T1000 (cell line): Measurements from ENCODE around the gene HRH1.
"Not testable (repeated sequence)": the region's sequence is repeated elsewhere in the genome, so short reads cannot be mapped to it uniquely, and the experiment has no call there.

ENCODE experiments used
- DNase-seq: peaks from one replicate; lab custom pipeline; 2025; ENCODE audit warnings: mixed read lengths; lab: John Stamatoyannopoulos, UW

The HRH1 gene

GRCh38 chr3:11239796-11240195 lies 85.5 kb downstream of the HRH1 start:
- DNase-seq = no peak

- no peak for DNase-seq
These were observed 86.2 kb downstream of the HRH1 start for GRCh38 chr3:11240496-11240895.

GRCh38 chr3:11244121-11244677 lies 89.9 kb downstream of the HRH1 start:
- no peak for DNase-seq

- DNase-seq = no peak
These were observed 91.0 kb downstream of the HRH1 start for GRCh38 chr3:11245276-11245675.

- DNase-seq = no peak
These were observed 91.8 kb downstream of the HRH1 start for GRCh38 chr3:11245827-11246662.

GRCh38 chr3:11246663-11246970 lies 92.3 kb downstream of the HRH1 start:
- DNase-seq = no peak

- no peak for DNase-seq
These were observed 93.1 kb downstream of the HRH1 start for GRCh38 chr3:11247362-11247761.

DNA sequence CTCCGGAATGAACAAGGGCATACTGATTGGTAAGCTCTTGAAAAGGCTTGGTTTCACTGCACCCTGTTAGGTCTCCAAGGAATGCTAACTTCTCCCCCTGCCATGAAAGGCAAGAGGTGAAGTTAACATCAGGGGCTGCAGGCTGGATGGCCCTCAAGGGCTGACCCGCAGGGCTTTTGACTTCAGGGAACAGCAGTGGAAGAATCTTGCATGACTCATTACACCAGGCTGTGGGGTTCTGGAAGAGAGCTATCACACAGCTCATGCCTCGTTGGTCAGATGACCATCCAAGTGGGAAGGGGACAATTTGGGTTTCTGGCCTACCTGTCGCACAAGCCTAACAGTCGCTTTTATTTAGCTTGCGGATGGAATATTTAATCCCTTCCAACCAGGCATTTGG lies 94.3 kb downstream of the HRH1 start:
- DNase-seq = no peak

GRCh38 chr3:11250902-11251806 lies 96.9 kb downstream of the HRH1 start:
- no peak for DNase-seq

DNA sequence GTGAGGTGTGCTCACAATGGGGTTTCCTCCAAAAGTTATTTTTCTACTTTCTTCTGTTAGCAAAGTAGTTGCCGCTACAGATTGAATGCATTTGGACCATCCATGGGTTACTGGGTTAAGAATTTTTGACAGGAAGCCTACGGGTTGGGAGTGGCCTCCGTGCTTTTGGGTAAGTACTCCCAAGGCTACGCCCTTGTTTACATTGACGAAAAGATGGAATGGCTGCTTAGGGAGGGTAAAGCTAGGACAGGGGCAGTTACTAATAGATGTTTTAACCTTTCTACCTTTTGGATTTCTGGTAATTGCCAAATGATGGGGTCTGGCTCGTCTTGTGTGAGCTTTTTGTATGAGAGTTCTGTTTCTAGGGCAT lies 97.5 kb downstream of the HRH1 start:
- DNase-seq = no peak

GRCh38 chr3:11254876-11255275 lies 100.6 kb downstream of the HRH1 start:
- no peak for DNase-seq

DNA sequence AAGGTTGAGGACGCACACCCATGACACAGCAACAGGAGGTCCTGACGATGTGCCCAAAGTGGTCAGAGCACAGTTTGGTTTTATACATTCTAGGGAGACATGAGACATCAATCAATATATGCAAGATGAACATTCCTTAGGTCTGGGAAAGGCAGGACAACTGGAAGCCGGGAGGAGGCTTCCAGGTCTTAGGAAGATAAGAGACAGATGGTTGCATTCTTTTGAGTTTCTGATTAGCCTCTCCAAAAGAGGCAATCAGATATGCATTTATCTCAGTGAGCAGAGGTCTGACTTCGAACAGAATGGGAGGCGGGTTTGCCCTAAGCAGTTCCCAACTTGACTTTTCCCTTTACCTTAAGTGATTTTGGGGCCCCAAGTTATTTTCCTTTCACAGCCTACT lies 101.2 kb downstream of the HRH1 start:
- not testable (repeated sequence) for DNase-seq

GRCh38 chr3:11258958-11259357 lies 104.7 kb downstream of the HRH1 start:
- no peak for DNase-seq

GRCh38 chr3:11260460-11260859 lies 106.2 kb downstream of the HRH1 start:
- DNase-seq = no peak

- no peak for DNase-seq
These were observed 114.7 kb downstream of the HRH1 start for GRCh38 chr3:11269007-11269406.

DNA sequence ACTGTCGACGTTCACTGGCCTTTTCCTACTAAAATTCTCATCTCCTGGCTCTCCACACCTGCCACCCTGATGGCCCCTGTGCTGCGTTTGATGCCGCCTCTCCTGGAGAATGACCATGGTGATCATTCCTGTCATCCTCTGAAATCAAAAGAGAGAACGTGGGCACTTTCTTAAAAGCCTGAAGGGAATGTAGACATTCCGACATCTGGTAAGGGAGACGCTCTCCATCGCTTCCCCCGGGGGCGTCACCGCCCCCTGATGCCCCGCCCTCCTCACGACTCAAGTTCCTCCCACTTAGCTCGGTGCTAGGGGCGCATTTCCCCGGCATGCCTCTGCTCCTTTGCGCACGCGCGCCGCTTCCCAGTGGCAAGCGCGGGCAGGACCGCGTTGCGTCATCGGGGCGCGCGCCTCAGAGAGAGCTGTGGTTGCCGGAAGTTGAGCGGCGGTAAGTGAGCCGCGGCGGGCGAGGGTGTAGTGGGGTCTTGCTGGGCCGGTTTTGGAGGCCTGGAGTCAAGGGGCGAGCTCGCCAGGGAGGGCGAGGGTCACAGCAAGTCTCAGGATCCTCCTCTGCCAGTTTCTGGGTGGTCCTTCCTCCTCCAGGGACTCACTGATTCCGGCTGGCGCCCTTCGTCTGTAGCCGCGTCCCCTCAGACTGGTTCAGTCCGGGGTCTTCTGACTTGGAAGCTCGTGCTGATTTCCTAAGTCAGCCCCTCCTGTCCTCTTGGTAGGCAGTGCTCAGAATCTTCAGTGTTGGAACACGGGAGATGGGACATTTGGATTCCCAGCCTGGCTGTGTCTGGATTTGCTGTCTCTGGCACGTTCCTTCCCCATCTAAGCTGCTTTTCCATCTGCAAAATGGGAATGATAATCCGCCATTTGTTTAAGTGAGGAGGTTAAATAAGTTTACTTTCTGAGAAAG lies 118.0 kb downstream of the HRH1 start, which contains the start of gene ATG7:
Gene ATG7, plus strand, starts transcription at position 412 of the 919 bp plus-strand sequence. CDS start 26,299 bp downstream, outside the sequence.
- DNase-seq = peak; percentile 96

- DNase-seq = no peak
These were observed 118.7 kb downstream of the HRH1 start for GRCh38 chr3:11272906-11273574.

GRCh38 chr3:11273891-11274291 lies 119.6 kb downstream of the HRH1 start:
- DNase-seq = no peak

DNA sequence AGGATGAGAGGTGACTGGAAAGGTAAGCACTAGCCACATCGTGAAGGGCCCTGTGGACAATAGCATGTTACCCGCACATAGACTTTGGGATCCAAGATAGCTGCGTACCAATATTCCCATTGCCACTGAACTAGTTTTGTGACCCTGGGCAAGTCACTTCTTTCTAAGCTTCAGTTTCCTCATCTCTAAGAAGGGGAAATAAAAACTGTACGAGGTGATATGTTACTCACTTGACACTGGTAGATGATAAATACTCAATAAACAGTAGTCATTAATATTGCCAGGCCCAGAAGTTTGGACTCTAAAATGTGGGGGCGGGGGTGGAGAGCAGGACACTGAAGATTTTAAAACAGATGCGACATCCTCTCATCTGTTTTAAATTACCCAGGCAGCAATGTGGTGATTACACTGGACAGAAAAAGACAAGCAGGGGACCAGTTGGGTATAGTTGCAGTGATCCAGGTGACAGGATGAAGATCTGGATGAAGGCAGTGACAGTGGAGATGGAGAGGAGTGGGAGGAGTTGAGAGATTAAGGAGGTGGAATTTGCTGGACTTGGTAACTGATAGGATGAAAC lies 120.4 kb downstream of the HRH1 start:
- no peak for DNase-seq

DNA sequence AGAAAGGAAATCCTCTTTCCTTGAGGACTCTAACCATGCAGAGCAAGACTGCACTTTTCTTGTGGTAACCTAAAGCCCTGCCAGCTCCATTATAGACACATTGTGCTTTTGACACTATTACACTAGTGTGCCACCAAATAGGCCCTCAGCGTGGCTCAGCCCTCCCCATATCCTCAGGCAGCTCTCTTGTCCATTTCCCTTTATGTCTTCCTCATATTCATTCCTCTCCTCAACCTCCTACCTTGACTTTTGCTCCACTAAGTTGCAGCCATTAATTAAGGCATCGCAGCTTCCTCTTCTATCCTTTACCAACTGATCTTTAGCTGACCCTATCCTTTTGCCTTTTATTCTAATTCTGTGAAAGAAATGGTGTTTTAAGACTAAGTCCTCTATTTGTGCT lies 121.6 kb downstream of the HRH1 start:
- DNase-seq = no peak

GRCh38 chr3:11276901-11277300 lies 122.6 kb downstream of the HRH1 start:
- DNase-seq = no peak
